NT2/D1 (cell line): ENCODE measurements around the gene FSD1L.

Experiments
- SUZ12 ChIP-seq: IDR thresholded peaks from 2 replicates; pipeline ENCODE4 v1.6.1; 2011; ENCODE audit not compliant: insufficient read length, insufficient read depth; ENCODE audit errors: extremely low read depth
- YY1 ChIP-seq: IDR thresholded peaks from 2 replicates; pipeline ENCODE4 v1.6.1; 2011; ENCODE audit not compliant: insufficient read length, insufficient read depth
- ZNF274 ChIP-seq: IDR thresholded peaks from 2 replicates; pipeline ENCODE4 v1.6.1; 2011; ENCODE audit warnings: mild to moderate bottlenecking, low read depth, low read length

- no peak for TF ChIP-seq SUZ12
- no peak for TF ChIP-seq ZNF274
- no peak for TF ChIP-seq YY1
These were observed 124.6 kb downstream of the FSD1L start for GRCh38 chr9:105572455-105572854.
